Panc1 (cell line): ENCODE results near the gene SNED1.
"Not testable (repeated sequence)": the region's sequence is repeated elsewhere in the genome, so short reads cannot be mapped to it uniquely, and the experiment has no call there.

Source experiments
- CTCF ChIP-seq: fragments of 450-650 bp; IDR thresholded peaks from 2 replicates; pipeline ENCODE4 v1.5.1; 2017; ENCODE audit warnings: mild to moderate bottlenecking
- REST ChIP-seq, 2 experiments: IDR thresholded peaks; 2 replicates each; pipeline ENCODE4 v1.6.1; 2011 to 2012; ENCODE audit warnings: low read depth in 2 of 2, control low read depth in 1 of 2, low read length in 1 of 2, mild to moderate bottlenecking in 1 of 2, moderate library complexity in 1 of 2; ENCODE audit not compliant: insufficient read depth in 1 of 2

DNA sequence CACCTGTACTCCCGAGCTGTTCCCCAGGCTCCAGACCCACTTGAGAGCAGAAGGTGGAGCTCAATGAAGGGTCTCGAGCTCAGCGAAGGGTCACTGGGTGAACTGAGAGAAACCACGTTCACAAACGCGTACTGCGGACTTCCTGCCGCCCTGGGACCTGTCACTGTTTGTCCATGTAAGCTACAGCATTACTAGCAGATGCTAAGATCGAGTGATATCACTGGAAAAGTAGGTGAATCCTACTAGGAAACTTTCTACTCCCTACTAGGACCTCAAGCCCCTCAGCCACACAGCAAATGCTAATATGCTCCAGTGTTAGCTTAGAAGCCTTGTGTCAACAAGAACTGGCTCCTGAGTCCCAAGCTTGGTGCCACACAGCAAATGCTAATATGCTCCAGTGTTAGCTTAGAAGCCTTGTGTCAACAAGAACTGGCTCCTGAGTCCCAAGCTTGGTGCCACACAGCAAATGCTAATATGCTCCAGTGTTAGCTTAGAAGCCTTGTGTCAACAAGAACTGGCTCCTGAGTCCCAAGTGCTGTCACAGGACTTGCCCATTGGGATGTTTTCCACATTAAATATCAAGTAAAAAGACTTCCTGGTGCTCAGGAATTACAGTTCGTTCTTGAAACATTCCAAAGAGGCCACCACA, 94.8 kb downstream of the SNED1 start:
- TF ChIP-seq CTCF; REST (IDR thresholded peaks at IDR 0.05; ENCODE audit: insufficient read depth in 1 of 2, low read depth in 2 of 2, low read length in 1 of 2): not testable (repeated sequence)
